ENCODE data around the gene LAMA2. TPM values are rescaled to one million over a fixed set of nuclear protein-coding genes. Genes with fewer than 3 reads are reported as not detected.

LAMA2 gene
- total and polyA plus RNA-seq, 2 of the 13 experiments (the other 11 are each of a cell fraction or from before 2014, with no cell fraction given): 0.11 to 0.28 TPM

- ChIA-PET POLR2A (no interaction called here), CTCF (ENCODE audit: low intra/inter-chr PET ratio, low total read pairs) (no interaction called here)
- Histone ChIP-seq H4K20me1 (ENCODE audit: insufficient read depth, low read length) (no peaks in the 10 kb centered on the region), H3K9ac (ENCODE audit: insufficient read depth, low read depth, low read length) (no peak overlapping the region), H3K9me3 (ENCODE audit: low read length) (no peaks in the 10 kb centered on the region), H3K79me2 (ENCODE audit: insufficient read depth, low read length) (no peaks in the 10 kb centered on the region), H3K4me1 (ENCODE audit: insufficient read depth, low read length) (no peaks in the 10 kb centered on the region), H2AFZ (ENCODE audit: low read length) (no peak overlapping the region), H3K27ac (ENCODE audit: extremely low read length, insufficient read depth, low read length) (no peak overlapping the region), H3K27me3 (ENCODE audit: control insufficient read depth in 1 of 2, insufficient read depth in 2 of 2, low read length in 2 of 2) (no peaks in the 10 kb centered on the region), H3K36me3 (replicated peaks in 1 of 2; ENCODE audit: control insufficient read depth in 1 of 2, insufficient read depth in 2 of 2, low read length in 2 of 2) (no peaks in the 10 kb centered on the region), H3K4me2 (ENCODE audit: low read depth, low read length) (no peak overlapping the region), H3K4me3 (replicated peaks in 1 of 3; ENCODE audit: insufficient read depth in 1 of 3, low read depth in 2 of 3, low read length in 3 of 3) (no peak overlapping the region)
- in situ Hi-C loops (cut with HindIII; ENCODE audit: extremely low pct_ligation_motif_present, low pct_unique_long_range_greater_than_20kb): no loop called here
- BruUV-seq (replicated peaks): no TSS peak
- ATAC-seq: no peak
- no peak for DNase-seq (ENCODE audit: low spot score)
- FAIRE-seq: no peak
- intact Hi-C loops (cut with micrococcal nuclease; ENCODE audit: unreplicated experiment): no loop called here
- WGBS (ENCODE audit: low lambda C conversion rate): 0% methylated on average over 3 of the region's 3 CpGs
- TF ChIP-seq AGO2 (optimal IDR thresholded peaks at IDR 0.05; ENCODE audit: low read depth, low read length) (no peak), TFDP2 (CRISPR knock-in tag; IDR thresholded peaks at IDR 0.05) (no peak), ZFYVE20 (CRISPR knock-in tag; IDR thresholded peaks at IDR 0.05; ENCODE audit: borderline replicate concordance, low read depth) (no peak), JUN (CRISPR knock-in tag; IDR thresholded peaks at IDR 0.05) (no peak), ZNF709 (CRISPR knock-in tag; IDR thresholded peaks at IDR 0.05) (no peak), SNRNP70 (IDR thresholded peaks at IDR 0.05; ENCODE audit: low read depth, low read length) (no peak), FOXO4 (CRISPR knock-in tag; conservative IDR thresholded peaks at IDR 0.05) (no peak), KDM3A (CRISPR knock-in tag; IDR thresholded peaks at IDR 0.05; ENCODE audit: low read depth) (no peak), FOXM1 (CRISPR knock-in tag; IDR thresholded peaks at IDR 0.05) (no peak), ZNF367 (CRISPR knock-in tag; IDR thresholded peaks at IDR 0.05; ENCODE audit: borderline replicate concordance) (no peak), ZNF329 (CRISPR knock-in tag; IDR thresholded peaks at IDR 0.05; ENCODE audit: low read depth) (no peak), RBAK (CRISPR knock-in tag; IDR thresholded peaks at IDR 0.05) (no peak), ZNF282 (IDR thresholded peaks at IDR 0.05; ENCODE audit: partially characterized antibody) (no peak), HOXA5 (CRISPR knock-in tag; IDR thresholded peaks at IDR 0.05) (no peak), CENPX (CRISPR knock-in tag; IDR thresholded peaks at IDR 0.05) (no peak), ZNF407 (CRISPR knock-in tag; IDR thresholded peaks at IDR 0.05; ENCODE audit: not compliant biosample characterization) (no peak)
Measured at GRCh38 chr6:128952902-128953301, 70.0 kb downstream of the LAMA2 start.

Data from HepG2 (cell line).